IPS-20b (cell line): ENCODE measurements around the gene ATP2A2.

Source experiments
- H3K27ac ChIP-seq: one replicate; pipeline ENCODE4 v1.5.1; 2013; ENCODE audit warnings: low read length
- H3K27me3 ChIP-seq: 2 replicates; pipeline ENCODE4 v1.6.1; 2013; ENCODE audit warnings: mild to moderate bottlenecking, low read length, inconsistent platforms; ENCODE audit not compliant: insufficient read depth
- H3K36me3 ChIP-seq: 2 replicates; pipeline ENCODE4 v1.6.1; 2013; ENCODE audit warnings: low read depth, mild to moderate bottlenecking, inconsistent platforms, low read length, moderate library complexity; ENCODE audit not compliant: insufficient read depth
- H3K4me1 ChIP-seq: 2 replicates; pipeline ENCODE4 v1.6.1; 2013; ENCODE audit warnings: mild to moderate bottlenecking, control low read depth, inconsistent platforms, low read length, moderate library complexity; ENCODE audit not compliant: insufficient read depth
- H3K4me3 ChIP-seq: 2 replicates; pipeline ENCODE4 v1.5.1; 2013; ENCODE audit warnings: mild to moderate bottlenecking, low read length, inconsistent platforms
- H3K9ac ChIP-seq: 2 replicates; pipeline ENCODE4 v1.6.1; 2013; ENCODE audit warnings: low read depth, mild to moderate bottlenecking, inconsistent platforms, low read length, moderate library complexity
- H3K9me3 ChIP-seq: 2 replicates; pipeline ENCODE4 v1.6.1; 2013; ENCODE audit warnings: mild to moderate bottlenecking, low read depth, low read length, inconsistent platforms; ENCODE audit not compliant: insufficient read depth

Gene ATP2A2

DNA sequence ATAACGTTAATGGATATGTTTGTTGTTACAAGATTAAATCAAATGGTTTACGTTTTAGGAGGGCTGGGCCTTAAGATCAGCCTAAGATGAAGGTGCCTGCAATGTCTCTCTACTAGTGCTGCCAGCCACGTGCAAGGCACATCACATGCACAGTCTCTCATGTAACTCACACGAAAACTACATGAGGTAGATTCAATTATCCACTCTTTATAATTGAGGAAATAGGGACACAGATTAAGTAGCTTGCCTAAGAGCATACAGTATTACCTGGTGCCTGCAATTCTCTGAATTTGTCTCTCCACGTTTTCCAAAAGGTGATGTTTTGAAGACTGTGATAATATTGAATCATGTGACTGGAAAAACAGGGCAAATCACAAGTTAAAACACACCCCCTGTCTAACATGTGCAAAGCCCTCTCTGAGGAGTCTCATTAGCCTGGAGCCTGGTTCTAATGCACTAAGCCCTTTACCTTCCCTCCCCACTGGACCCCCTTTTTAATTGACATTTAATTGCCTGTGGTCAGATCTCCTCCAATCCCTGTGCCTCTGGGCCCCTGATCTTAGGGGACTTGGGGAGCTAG lies 14.6 kb upstream of the ATP2A2 start:
- H3K9me3 ChIP-seq = no peaks in the 10 kb centered on the region
- peaks cover 21% of the 10 kb centered on the region for H3K4me1 ChIP-seq
- no peak overlapping the region for H3K4me3 ChIP-seq
- H3K27ac ChIP-seq = no peak overlapping the region
- no peak overlapping the region; the same call in 1 of the 2 replicates for H3K9ac ChIP-seq
- no peaks in the 10 kb centered on the region for H3K27me3 ChIP-seq
- H3K36me3 ChIP-seq = no peaks in the 10 kb centered on the region

DNA sequence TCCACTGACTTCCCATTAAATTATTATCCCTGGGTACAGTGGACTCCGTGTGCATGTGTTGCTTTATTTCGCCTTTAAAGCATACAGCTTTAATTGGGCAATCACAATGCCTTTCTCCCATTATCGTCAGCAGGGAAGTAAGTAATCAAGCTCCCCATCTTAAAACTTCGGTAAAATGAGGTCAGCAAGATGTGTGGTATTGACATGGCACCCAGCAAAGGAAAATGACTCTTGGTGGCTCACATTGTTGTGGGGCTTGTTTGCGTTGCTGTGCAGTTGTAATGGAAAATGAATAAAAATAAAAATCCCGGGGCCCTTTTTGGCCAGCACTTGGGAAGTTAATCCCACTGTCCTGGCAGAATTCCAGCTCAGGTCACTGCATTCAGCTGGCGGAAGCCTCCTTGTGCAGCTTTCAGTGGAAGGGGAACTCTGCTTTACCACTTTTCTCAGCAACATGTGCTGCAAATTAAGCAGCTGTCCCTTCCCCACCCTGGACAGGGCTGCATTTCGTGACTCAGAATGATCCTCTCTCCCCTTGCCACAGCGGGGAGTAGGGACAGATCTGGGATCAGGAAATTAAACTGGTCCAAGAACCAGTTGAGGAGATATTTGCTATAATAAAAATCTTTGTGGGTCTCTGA lies 13.9 kb upstream of the ATP2A2 start:
- no peak overlapping the region for H3K27ac ChIP-seq
- H3K36me3 ChIP-seq = no peaks in the 10 kb centered on the region
- no peak overlapping the region for H3K4me3 ChIP-seq
- H3K27me3 ChIP-seq = no peaks in the 10 kb centered on the region
- H3K9me3 ChIP-seq = no peaks in the 10 kb centered on the region
- H3K9ac ChIP-seq = no peak overlapping the region; the same call in none of the 2 replicates
- H3K4me1 ChIP-seq = peaks cover 21% of the 10 kb centered on the region

DNA sequence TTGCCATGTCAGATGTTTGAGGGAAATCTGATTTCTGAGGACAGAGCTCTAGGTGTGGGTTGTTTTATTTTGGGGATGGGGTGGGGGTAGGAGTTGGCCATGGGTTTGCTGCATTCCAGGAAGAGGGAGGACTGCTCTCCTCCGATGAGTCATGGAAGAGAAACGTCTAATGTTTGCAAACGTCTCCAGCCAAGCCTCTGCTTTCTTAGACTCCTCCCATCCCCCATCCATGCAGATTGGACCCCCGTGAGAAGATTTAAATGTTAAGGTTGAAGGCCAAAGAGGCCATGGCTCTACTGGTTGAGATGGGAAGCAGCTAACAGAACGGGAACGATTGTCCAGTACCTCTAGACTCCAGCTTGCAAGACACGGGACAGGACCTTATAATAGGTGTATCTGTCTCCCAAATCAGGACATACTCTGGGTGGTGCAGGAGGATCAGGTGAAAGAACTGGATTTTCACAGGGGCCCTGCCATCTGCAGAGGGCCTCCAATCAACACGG lies 11.4 kb upstream of the ATP2A2 start:
- Histone ChIP-seq H3K36me3 (no peaks in the 10 kb centered on the region), H3K9ac (peak overlapping the region; percentile 37; the same call in 1 of the 2 replicates), H3K4me1 (peaks cover 21% of the 10 kb centered on the region), H3K27ac (no peak overlapping the region), H3K27me3 (no peaks in the 10 kb centered on the region), H3K4me3 (peak overlapping the region; percentile 12; the same call in 1 of the 2 replicates), H3K9me3 (no peaks in the 10 kb centered on the region)

DNA sequence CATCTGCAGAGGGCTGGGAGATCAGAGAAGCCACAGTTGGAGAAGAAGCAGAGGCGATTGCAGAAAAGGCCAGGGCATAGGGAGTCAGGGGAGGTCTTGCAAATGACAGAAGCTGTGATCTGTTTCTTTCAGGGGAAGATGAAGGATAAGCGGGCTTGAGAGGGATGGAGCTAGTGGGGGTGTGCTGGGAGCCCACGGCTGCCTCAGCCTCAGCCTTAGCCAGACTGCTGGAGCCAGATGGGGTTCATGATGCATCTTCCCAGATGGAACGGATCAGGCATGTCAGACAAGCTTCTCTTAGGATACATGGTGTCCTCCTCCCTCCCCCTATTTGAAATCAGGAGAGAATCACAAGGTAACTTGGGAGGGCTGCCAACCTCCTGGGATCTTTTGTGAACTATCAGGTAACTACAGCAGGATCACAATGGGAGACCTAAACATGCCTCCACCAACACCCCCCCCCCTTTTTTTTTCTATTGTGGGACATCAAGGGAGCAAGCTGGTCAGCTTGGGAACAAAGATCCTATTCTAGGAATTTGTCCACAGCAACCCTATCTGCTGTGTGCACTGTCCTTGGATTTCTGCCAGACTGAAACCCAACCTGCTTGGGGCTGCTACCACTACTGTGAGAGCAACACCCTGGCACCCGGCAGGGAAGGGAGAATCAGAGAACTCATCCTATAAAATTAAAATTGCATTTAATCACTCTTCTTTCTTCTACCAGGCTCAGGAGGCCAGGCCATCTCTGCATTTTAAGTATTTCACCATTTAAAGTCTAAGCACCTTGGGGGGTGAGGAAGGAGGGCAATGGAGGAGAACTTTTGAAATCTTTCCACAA lies 10.7 kb upstream of the ATP2A2 start:
- H3K36me3 ChIP-seq = no peaks in the 10 kb centered on the region
- peak overlapping the region; percentile 12; the same call in 1 of the 2 replicates for H3K4me3 ChIP-seq
- peaks cover 21% of the 10 kb centered on the region for H3K4me1 ChIP-seq
- H3K27ac ChIP-seq = no peak overlapping the region
- peak overlapping the region; percentile 37; the same call in 1 of the 2 replicates for H3K9ac ChIP-seq
- no peaks in the 10 kb centered on the region for H3K9me3 ChIP-seq
- no peaks in the 10 kb centered on the region for H3K27me3 ChIP-seq

DNA sequence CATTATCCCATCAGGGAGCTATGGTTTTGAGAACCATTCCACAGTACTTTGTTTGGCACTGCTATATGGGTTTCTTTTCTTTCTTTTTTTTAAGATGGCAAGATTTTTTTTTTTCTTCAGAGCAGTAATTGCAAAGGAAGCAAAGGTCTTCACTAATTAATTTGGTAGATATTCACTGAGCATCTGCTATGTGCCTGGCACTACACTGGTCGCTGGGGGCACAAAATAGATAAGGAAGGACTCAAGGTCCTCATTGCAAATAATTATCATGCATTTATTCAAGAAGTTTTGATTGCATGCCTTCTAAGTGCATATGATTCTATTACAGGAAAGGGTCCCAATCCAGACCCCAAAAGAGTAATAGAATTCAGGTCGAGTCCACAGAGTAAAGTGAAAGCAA lies 10.0 kb upstream of the ATP2A2 start:
- Histone ChIP-seq H3K9me3 (no peaks in the 10 kb centered on the region), H3K27ac (no peak overlapping the region), H3K4me1 (peaks cover 21% of the 10 kb centered on the region), H3K9ac (no peak overlapping the region), H3K27me3 (no peaks in the 10 kb centered on the region), H3K36me3 (no peaks in the 10 kb centered on the region), H3K4me3 (no peak overlapping the region)

DNA sequence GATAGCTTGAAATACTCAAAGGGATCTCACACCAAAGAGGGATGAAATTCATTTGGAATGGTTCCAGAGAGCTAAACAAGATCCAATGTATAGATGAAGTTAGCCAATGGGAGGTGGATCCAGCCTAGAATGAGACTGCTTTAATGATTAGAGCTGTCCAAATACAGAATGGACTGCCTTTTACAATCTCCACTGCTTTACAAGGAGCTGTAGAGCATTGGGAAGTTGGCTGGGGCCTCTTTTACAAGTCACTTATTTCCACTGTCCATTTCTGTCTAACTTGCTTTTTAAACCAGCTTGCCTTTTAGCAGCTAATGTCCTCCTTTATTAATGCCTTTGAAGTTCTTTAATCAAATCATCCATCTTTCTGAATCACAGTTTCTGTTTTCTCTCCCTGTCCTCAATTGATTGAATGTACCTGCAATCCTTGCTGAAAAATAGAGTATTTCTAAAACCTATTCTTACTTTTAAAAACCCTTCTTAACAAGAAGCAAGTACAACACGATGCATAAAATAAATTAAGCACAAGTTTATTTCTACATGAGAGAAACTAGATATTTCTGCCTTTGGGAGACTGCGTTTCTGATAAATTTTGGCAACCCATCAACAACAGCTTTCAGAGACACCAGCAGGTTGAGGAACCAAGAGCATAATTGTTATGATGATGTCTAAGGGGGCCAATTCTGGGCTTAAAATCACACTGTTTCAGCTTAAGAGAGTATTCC lies 3.4 kb upstream of the ATP2A2 start:
- Histone ChIP-seq H3K36me3 (peaks cover 7% of the 10 kb centered on the region), H3K27me3 (peaks cover 14% of the 10 kb centered on the region; the same call in 1 of the 2 replicates), H3K27ac (no peak overlapping the region), H3K9me3 (no peaks in the 10 kb centered on the region), H3K4me3 (no peak overlapping the region), H3K4me1 (peaks cover 8% of the 10 kb centered on the region), H3K9ac (no peak overlapping the region)

DNA sequence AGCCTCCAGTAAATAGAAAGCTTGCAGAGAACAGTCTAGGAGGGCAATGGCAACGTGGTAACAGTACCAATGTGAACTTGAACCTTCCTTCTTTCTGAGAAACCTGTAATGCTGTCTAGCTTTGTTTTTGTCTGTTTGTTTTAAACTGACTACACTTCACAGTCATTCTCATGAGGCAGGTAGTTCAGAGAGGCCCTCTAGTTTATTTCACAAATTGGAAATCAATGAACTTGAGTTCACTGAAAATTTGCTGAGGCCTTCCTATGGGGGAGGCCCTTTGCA lies 2.9 kb upstream of the ATP2A2 start:
- peaks cover 14% of the 10 kb centered on the region; the same call in 1 of the 2 replicates for H3K27me3 ChIP-seq
- no peak overlapping the region for H3K4me3 ChIP-seq

DNA sequence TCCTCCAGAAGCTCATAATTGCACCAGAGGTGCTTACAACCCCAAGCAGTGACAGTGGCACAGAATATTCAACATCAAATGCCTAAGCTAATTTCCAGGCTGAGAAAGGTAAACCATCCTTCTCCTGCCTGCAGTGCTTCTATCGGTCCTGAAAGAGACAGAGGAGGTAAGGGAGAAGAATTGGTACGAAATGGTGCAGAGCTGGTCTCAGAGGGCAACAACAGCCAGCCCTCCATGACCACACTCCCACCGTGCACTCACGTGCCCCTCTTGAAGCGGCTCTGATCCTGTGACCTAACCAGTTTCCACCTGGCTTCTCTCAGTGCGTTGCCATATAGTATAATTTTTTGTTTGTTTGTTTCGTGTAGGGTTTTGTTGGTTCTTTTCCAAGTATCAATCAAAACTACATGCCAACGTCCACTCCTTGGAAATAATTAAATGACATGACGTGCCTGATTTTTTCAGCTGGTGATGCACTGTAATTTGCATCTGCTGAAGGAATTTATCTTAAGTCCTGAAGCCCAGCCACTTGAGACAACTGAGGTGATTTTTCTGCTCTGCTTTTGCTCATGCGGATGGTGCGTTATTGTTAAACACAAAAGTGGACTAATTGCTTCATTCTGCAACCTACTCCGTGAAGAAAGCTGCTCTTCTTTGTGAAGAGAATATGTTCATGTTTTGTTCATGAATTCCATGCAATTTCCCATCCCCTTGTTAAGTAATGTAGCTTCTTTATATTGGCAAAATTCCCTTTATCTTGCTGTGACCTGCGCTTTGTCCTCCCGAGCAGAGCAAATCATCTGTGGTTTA lies 1.3 kb upstream of the ATP2A2 start:
- peaks cover 26% of the 10 kb centered on the region for H3K4me1 ChIP-seq
- H3K4me3 ChIP-seq = peak overlapping the region; percentile 99
- H3K27me3 ChIP-seq = peaks cover 14% of the 10 kb centered on the region; the same call in 1 of the 2 replicates
- no peak overlapping the region for H3K27ac ChIP-seq
- H3K9ac ChIP-seq = peak overlapping the region; percentile 91; the same call in 1 of the 2 replicates
- no peaks in the 10 kb centered on the region for H3K9me3 ChIP-seq
- H3K36me3 ChIP-seq = peaks cover 28% of the 10 kb centered on the region

More for the DNA sequence above, 2.9 kb upstream of the ATP2A2 start:
- peaks cover 13% of the 10 kb centered on the region for H3K4me1 ChIP-seq
- no peak overlapping the region for H3K9ac ChIP-seq
- H3K27ac ChIP-seq = no peak overlapping the region
- H3K9me3 ChIP-seq = no peaks in the 10 kb centered on the region
- H3K36me3 ChIP-seq = peaks cover 12% of the 10 kb centered on the region

DNA sequence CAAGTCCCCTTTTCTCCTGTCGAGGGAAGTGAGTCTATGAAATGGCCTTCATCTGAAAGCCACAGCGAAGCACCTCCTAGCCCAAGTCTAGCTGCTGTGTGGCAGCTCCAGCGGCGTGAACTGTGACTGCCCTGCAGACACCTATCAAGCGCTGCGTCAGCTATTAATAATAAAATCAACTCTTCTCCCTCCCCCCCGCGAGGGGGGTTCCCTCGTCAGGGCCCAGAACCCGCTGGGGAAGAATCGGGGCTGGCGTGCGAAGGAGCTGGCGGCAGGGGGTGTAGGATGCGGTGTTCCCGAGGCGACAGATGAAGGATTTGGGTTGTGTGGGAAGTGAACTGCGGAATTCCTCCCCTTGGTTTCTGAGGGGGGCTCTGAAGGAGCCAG lies 662 bp upstream of the ATP2A2 start:
- Histone ChIP-seq H3K4me1 (peaks cover 31% of the 10 kb centered on the region), H3K9me3 (no peaks in the 10 kb centered on the region), H3K27ac (no peak overlapping the region), H3K4me3 (peak overlapping the region; percentile 99), H3K27me3 (peaks cover 14% of the 10 kb centered on the region; the same call in 1 of the 2 replicates), H3K36me3 (peaks cover 34% of the 10 kb centered on the region), H3K9ac (peak overlapping the region; percentile 91)

DNA sequence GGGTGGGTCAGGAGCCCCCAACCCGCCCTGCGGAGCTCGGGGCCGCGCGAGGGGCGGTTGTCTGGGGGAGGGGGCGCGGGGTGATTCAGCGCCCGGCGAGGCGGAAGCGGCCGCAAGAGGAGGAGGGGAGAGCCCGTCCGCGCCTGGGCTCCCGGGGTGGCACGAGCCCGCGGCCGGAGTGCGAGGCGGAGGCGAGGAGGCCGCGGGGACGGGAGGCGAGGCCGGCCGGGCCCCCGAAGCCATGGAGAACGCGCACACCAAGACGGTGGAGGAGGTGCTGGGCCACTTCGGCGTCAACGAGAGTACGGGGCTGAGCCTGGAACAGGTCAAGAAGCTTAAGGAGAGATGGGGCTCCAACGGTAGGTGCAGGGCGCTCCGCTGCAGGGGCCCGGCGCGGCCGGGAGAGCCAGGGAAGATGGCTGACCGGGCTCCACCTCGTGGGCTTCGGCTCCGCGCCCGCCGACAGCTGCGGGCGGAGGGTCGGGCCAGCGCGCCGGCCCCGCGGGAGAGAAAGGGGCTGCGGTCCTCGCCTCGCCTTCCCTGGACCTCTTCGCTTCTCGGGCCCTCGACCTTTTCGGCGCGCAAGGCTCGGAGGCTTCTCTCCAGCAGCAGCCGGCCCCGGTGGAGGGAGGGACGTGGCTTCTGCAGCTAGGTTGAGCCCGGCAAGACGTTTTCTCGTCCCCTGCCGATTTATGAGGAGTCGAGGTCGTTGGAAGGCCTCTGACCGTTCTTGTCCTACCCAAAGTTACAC lies 677 bp downstream of the ATP2A2 start:
- Histone ChIP-seq H3K4me3 (peak overlapping the region; percentile 99), H3K36me3 (peaks cover 46% of the 10 kb centered on the region), H3K9me3 (no peaks in the 10 kb centered on the region), H3K9ac (peak overlapping the region; percentile 97), H3K27me3 (peaks cover 14% of the 10 kb centered on the region; the same call in 1 of the 2 replicates), H3K4me1 (peaks cover 31% of the 10 kb centered on the region), H3K27ac (peak overlapping the region; percentile 45)
